ENCODE results near the gene HOGA1.

GRCh38 chr10:97585439-97585811 is 1.2 kb downstream of the HOGA1 start:
- TF ChIP-seq CTCF (conservative IDR thresholded peaks at IDR 0.05; ENCODE audit: low read depth in 2 of 2) (no peak), POLR2AphosphoS5 (IDR thresholded peaks at IDR 0.05; ENCODE audit: low read depth) (no peak), EZH2 (IDR thresholded peaks at IDR 0.05; ENCODE audit: low read depth, unreplicated experiment) (no peak), REST (IDR thresholded peaks at IDR 0.05; ENCODE audit: unreplicated experiment) (no peak), EZH2phosphoT487 (IDR thresholded peaks at IDR 0.05; ENCODE audit: unreplicated experiment) (no peak), CREB1 (CRISPR knock-in tag; IDR thresholded peaks at IDR 0.05; ENCODE audit: low read depth) (no peak), STAT1 (IDR thresholded peaks at IDR 0.05; ENCODE audit: unreplicated experiment) (no peak), NANOG (IDR thresholded peaks at IDR 0.05; ENCODE audit: borderline replicate concordance) (no peak), ZNF331 (CRISPR knock-in tag; IDR thresholded peaks at IDR 0.05; ENCODE audit: low read depth) (no peak), ETS1 (IDR thresholded peaks at IDR 0.05) (no peak), JUNB (IDR thresholded peaks at IDR 0.05; ENCODE audit: unreplicated experiment) (no peak), ZNF114 (CRISPR knock-in tag; IDR thresholded peaks at IDR 0.05) (no peak)

Measured in GM23338 (cell line).